DOHH2 (cell line): ENCODE measurements around the gene KCNN3.

ENCODE experiments used
- H3F3A ChIP-seq: fragments of 200-600 bp; sonication (generic), shearing (Covaris generic); 2 replicates; pipeline ENCODE4 v1.6.0; 2016; ENCODE audit warnings: antibody characterized with exemption, mild to moderate bottlenecking; ENCODE audit not compliant: control insufficient read depth, insufficient read depth
- H3K27ac ChIP-seq: fragments of 200-600 bp; sonication (generic); 2 replicates; pipeline ENCODE4 v1.5.1; 2014; ENCODE audit warnings: low read depth, mild to moderate bottlenecking, low read length, moderate library complexity
- H3K27me3 ChIP-seq: fragments of 200-600 bp; sonication (generic); 2 replicates; pipeline ENCODE4 v1.6.1; 2014; ENCODE audit warnings: mild to moderate bottlenecking, low read length, mixed read lengths; ENCODE audit not compliant: control insufficient read depth
- H3K36me3 ChIP-seq: fragments of 200-600 bp; sonication (generic); 2 replicates; pipeline ENCODE4 v1.6.1; 2014; ENCODE audit warnings: mild to moderate bottlenecking, low read length, moderate library complexity, mixed read lengths; ENCODE audit not compliant: control insufficient read depth
- H3K4me1 ChIP-seq: fragments of 200-600 bp; sonication (generic); 2 replicates; pipeline ENCODE4 v1.6.1; 2014; ENCODE audit warnings: mild to moderate bottlenecking, low read length, mixed read lengths; ENCODE audit not compliant: control insufficient read depth
- H3K4me2 ChIP-seq: fragments of 200-600 bp; sonication (generic); 2 replicates; pipeline ENCODE4 v1.6.0; 2014; ENCODE audit warnings: mild to moderate bottlenecking, low read length, moderate library complexity
- H3K4me3 ChIP-seq: fragments of 200-600 bp; sonication (generic); 2 replicates; pipeline ENCODE4 v1.5.1; 2014; ENCODE audit warnings: mild to moderate bottlenecking, low read length, mixed read lengths
- H3K79me2 ChIP-seq: fragments of 200-600 bp; sonication (generic); 2 replicates; pipeline ENCODE4 v1.6.1; 2014; ENCODE audit warnings: mild to moderate bottlenecking, low read length, mixed read lengths; ENCODE audit not compliant: control insufficient read depth
- H3K9me2 ChIP-seq: fragments of 200-600 bp; sonication (generic); replicated peaks from 2 replicates; pipeline ENCODE4 v1.6.1; 2014; ENCODE audit warnings: mild to moderate bottlenecking, low read length, mixed read lengths; ENCODE audit not compliant: control insufficient read depth
- H3K9me3 ChIP-seq: fragments of 200-600 bp; sonication (generic); 2 replicates; pipeline ENCODE4 v1.6.1; 2014; ENCODE audit warnings: antibody characterized with exemption, low read length, mixed read lengths; ENCODE audit not compliant: control insufficient read depth, insufficient read depth
- H4K20me1 ChIP-seq: fragments of 200-600 bp; sonication (generic); 2 replicates; pipeline ENCODE4 v1.6.0; 2014; ENCODE audit warnings: low read depth, mild to moderate bottlenecking, antibody characterized with exemption, low read length, moderate library complexity; ENCODE audit not compliant: control insufficient read depth, insufficient read depth
- CTCF ChIP-seq: fragments of 200-600 bp; sonication (generic); IDR thresholded peaks from one replicate; pipeline ENCODE4 v1.5.1; 2014; ENCODE audit warnings: antibody characterized with exemption, mild to moderate bottlenecking, low read depth, low read length; ENCODE audit not compliant: poor library complexity, severe bottlenecking
- EZH2phosphoT487 ChIP-seq: fragments of 200-600 bp; sonication (generic); IDR thresholded peaks from 2 replicates; pipeline ENCODE4 v1.6.1; 2017; ENCODE audit warnings: borderline replicate concordance, mild to moderate bottlenecking, antibody characterized with exemption, low read length, moderate library complexity, mixed read lengths

The KCNN3 gene

GRCh38 chr1:154729577-154729976 lies 140.5 kb downstream of the KCNN3 start:
- Histone ChIP-seq H3K9me3 (no peaks in the 10 kb centered on the region), H3K4me1 (no peaks in the 10 kb centered on the region), H3F3A (no peaks in the 10 kb centered on the region), H4K20me1 (no peaks in the 10 kb centered on the region), H3K4me2 (no peak overlapping the region), H3K27me3 (no peaks in the 10 kb centered on the region), H3K27ac (no peak overlapping the region), H3K9me2 (no peaks in the 10 kb centered on the region), H3K4me3 (no peak overlapping the region), H3K36me3 (peaks cover 79% of the 10 kb centered on the region), H3K79me2 (no peaks in the 10 kb centered on the region)
- TF ChIP-seq EZH2phosphoT487, result no peak
- TF ChIP-seq CTCF, result no peak

GRCh38 chr1:154729031-154729442 lies 141.0 kb downstream of the KCNN3 start:
- H3K79me2 ChIP-seq, result no peaks in the 10 kb centered on the region
- H3K36me3 ChIP-seq, result peaks cover 80% of the 10 kb centered on the region
- H3K9me3 ChIP-seq, result no peaks in the 10 kb centered on the region
- no peaks in the 10 kb centered on the region for H3K9me2 ChIP-seq
- H3F3A ChIP-seq, result no peaks in the 10 kb centered on the region
- H3K4me1 ChIP-seq, result no peaks in the 10 kb centered on the region
- H3K27me3 ChIP-seq, result no peaks in the 10 kb centered on the region
- H3K27ac ChIP-seq, result no peak overlapping the region
- H3K4me2 ChIP-seq, result no peak overlapping the region
- no peak for TF ChIP-seq EZH2phosphoT487
- no peak for TF ChIP-seq CTCF
- H3K4me3 ChIP-seq, result no peak overlapping the region
- no peaks in the 10 kb centered on the region for H4K20me1 ChIP-seq

GRCh38 chr1:154726896-154727753 lies 143.0 kb downstream of the KCNN3 start:
- Histone ChIP-seq H3F3A (no peaks in the 10 kb centered on the region), H3K4me2 (no peak overlapping the region), H3K9me2 (no peaks in the 10 kb centered on the region), H4K20me1 (no peaks in the 10 kb centered on the region), H3K27ac (no peak overlapping the region), H3K4me3 (no peak overlapping the region), H3K79me2 (no peaks in the 10 kb centered on the region), H3K36me3 (peaks cover 82% of the 10 kb centered on the region), H3K27me3 (no peaks in the 10 kb centered on the region), H3K4me1 (no peaks in the 10 kb centered on the region), H3K9me3 (no peaks in the 10 kb centered on the region)
- TF ChIP-seq EZH2phosphoT487, result no peak
- no peak for TF ChIP-seq CTCF
